Mesenteric fat pad (tissue), 1 donor: ENCODE results near the gene KRT16. TPM values are rescaled to one million over a fixed set of nuclear protein-coding genes. Genes with fewer than 3 reads are reported as not detected.
"Not testable (repeated sequence)": the region's sequence is repeated elsewhere in the genome, so short reads cannot be mapped to it uniquely, and the experiment has no call there.

Experiments used
- DNase-seq: peaks from one replicate; pipeline ENCODE4 v3.0.0-alpha.2; 2020; ENCODE audit warnings: low spot score
- total RNA-seq: library from RNA; stranded (reverse); fragmentation: NEBNext Ultra II Directional; extraction: Animal tissue kit (Norgen Biotek cat#: 25700); gene quantifications from one replicate; pipeline ENCODE4 v1.2.1, GENCODE V29; 2021
- donor health status: DM: yes; HTN: yes; CAD: no.

Gene KRT16
- total RNA-seq, 1 donor from 2014 or later = 5.5 TPM

GRCh38 chr17:41617136-41617535, 4.6 kb upstream of the KRT16 start:
- no peak for DNase-seq

- not testable (repeated sequence) for DNase-seq
Measured at GRCh38 chr17:41616486-41616885, 3.9 kb upstream of the KRT16 start.

- DNase-seq = no peak
Measured at GRCh38 chr17:41615454-41615853, 2.9 kb upstream of the KRT16 start.

- not testable (repeated sequence) for DNase-seq
Measured at GRCh38 chr17:41614767-41615166, 2.2 kb upstream of the KRT16 start.

GRCh38 chr17:41614098-41614497, 1.5 kb upstream of the KRT16 start:
- no peak for DNase-seq

- DNase-seq = no peak
Measured at GRCh38 chr17:41613277-41614082, 913 bp upstream of the KRT16 start.

GRCh38 chr17:41610965-41611640, 1.5 kb downstream of the KRT16 start:
- DNase-seq = no peak

- DNase-seq = not testable (repeated sequence)
Measured at GRCh38 chr17:41610061-41610517, 2.5 kb downstream of the KRT16 start.

- not testable (repeated sequence) for DNase-seq
Measured at GRCh38 chr17:41606930-41607329, 5.6 kb downstream of the KRT16 start.

- no peak for DNase-seq
Measured at GRCh38 chr17:41602524-41602923, 10.0 kb downstream of the KRT16 start.

GRCh38 chr17:41600318-41600717, 12.2 kb downstream of the KRT16 start:
- DNase-seq = no peak

GRCh38 chr17:41599680-41600079, 12.9 kb downstream of the KRT16 start:
- DNase-seq = no peak

GRCh38 chr17:41595585-41595984, 17.0 kb downstream of the KRT16 start:
- no peak for DNase-seq

GRCh38 chr17:41594363-41594915, 18.1 kb downstream of the KRT16 start:
- no peak for DNase-seq

- DNase-seq = no peak
Measured at GRCh38 chr17:41593306-41593981, 19.1 kb downstream of the KRT16 start.

- no peak for DNase-seq
Measured at GRCh38 chr17:41592601-41593305, 19.8 kb downstream of the KRT16 start.

- no peak for DNase-seq
Measured at GRCh38 chr17:41589301-41589700, 23.3 kb downstream of the KRT16 start.

- no peak for DNase-seq
Measured at GRCh38 chr17:41588126-41588810, 24.3 kb downstream of the KRT16 start.

- no peak for DNase-seq
Measured at GRCh38 chr17:41586863-41587495, 25.6 kb downstream of the KRT16 start, which contains the start of gene KRT14. KRT14 (minus strand) TSS chr17:41586895; CDS start chr17:41586834, 61 bp downstream.
